ENCODE results near the gene CNIH2.

The CNIH2 gene

DNA sequence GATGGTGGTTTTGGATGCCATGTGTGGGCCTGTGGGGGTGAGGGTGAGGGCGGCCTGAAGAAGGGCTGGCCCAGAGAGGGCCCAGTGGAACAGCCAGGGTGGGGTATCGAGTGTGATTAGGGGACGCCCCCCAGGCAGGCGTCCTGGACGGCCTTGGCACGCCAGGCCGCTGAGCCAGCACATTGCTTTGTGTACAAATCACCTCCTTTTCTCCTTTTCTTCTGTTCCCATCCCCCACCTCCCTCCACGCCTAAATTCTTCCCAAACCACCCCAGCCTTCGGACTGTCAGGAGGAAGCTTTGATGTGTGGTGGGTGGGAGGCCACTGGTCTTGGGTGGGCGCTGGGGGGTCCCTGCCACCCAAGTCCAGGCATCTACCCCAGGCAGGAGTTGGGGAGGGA is 46.7 kb downstream of the CNIH2 start:
- Mint-ChIP-seq H3K4me3 (no peak overlapping the region), H3K9me3 (peaks cover 8% of the 10 kb centered on the region), H3K36me3 (ENCODE audit: low read depth) (no peaks in the 10 kb centered on the region), H3K4me1 (ENCODE audit: low read depth) (peaks cover 20% of the 10 kb centered on the region), H3K27me3 (ENCODE audit: low read depth) (peaks cover 5% of the 10 kb centered on the region), H3K27ac (no peak overlapping the region)
- DNase-seq (ENCODE audit: low spot score): no peak

DNA sequence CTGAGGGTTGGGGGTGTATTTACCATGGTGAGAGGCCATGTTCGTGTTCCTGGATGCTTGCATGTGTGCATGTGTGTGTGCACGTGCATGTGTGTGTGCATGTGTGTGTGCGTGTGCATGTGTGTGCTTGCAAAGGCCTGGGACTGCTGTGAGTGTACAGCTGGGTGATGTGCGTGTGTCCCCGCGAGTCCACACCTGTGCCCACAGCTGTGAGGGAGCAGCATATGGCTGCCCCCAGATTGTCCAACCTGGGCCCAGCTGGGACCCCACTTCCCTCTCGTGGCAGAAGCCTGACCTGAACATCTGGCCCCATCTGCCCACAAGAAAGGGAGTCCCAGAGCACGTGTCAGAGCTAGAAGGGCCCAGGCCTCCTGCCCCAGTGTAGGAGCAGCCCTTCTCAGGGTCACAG is 47.3 kb downstream of the CNIH2 start:
- Mint-ChIP-seq H3K27me3 (ENCODE audit: low read depth) (peaks cover 1% of the 10 kb centered on the region), H3K4me1 (ENCODE audit: low read depth) (peaks cover 20% of the 10 kb centered on the region), H3K36me3 (ENCODE audit: low read depth) (no peaks in the 10 kb centered on the region), H3K27ac (no peak overlapping the region), H3K4me3 (no peak overlapping the region), H3K9me3 (peaks cover 2% of the 10 kb centered on the region)
- no peak for DNase-seq (ENCODE audit: low spot score)

DNA sequence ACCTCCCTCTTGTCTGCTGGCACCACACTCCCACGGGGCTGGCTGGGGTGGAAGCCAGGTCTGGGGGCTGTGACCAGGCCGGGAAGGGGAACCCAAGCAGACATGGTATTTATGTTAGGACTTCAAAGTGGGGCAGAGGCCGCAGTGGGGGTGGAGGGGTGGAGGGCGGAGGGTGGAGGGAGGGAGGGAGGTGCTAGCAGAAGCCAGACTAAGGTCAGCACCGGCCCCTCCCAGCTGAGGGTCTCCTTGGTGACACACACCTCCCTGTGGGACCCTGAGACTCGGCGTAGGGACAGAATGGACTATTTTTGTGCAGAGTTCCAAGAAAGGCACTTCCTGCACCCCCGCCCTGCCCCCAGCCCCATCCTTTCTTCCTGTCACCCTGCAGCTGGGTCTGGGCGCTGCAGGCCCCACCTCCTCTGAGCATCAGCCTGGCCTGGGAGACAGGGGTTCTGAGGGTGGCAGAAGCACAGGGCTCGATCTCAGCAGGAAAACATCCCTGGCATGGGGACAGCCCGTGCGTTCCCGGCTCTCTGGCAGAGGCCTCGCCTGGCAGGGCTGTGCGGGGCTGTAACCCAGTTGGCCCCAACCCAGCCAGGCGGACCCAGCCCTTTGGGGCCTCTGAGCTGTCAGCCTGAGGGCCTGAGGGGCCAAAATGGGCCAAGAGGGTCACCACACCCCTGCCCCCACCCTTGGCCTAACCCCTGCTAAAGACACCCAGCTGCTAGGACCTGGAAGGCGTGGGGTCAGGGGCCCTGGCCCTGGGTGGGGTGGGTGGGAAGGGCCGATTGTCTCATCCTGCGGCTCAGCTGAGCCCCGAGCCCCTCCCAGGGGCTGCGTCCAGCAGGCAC is 48.5 kb downstream of the CNIH2 start:
- DNase-seq (ENCODE audit: low spot score): no peak
- H3K4me3 Mint-ChIP-seq: no peak overlapping the region
- no peaks in the 10 kb centered on the region for H3K27me3 Mint-ChIP-seq (ENCODE audit: low read depth)
- H3K27ac Mint-ChIP-seq: peak overlapping the region; percentile 70
- no peaks in the 10 kb centered on the region for H3K9me3 Mint-ChIP-seq
- H3K36me3 Mint-ChIP-seq (ENCODE audit: low read depth): no peaks in the 10 kb centered on the region
- H3K4me1 Mint-ChIP-seq (ENCODE audit: low read depth): peaks cover 20% of the 10 kb centered on the region

DNA sequence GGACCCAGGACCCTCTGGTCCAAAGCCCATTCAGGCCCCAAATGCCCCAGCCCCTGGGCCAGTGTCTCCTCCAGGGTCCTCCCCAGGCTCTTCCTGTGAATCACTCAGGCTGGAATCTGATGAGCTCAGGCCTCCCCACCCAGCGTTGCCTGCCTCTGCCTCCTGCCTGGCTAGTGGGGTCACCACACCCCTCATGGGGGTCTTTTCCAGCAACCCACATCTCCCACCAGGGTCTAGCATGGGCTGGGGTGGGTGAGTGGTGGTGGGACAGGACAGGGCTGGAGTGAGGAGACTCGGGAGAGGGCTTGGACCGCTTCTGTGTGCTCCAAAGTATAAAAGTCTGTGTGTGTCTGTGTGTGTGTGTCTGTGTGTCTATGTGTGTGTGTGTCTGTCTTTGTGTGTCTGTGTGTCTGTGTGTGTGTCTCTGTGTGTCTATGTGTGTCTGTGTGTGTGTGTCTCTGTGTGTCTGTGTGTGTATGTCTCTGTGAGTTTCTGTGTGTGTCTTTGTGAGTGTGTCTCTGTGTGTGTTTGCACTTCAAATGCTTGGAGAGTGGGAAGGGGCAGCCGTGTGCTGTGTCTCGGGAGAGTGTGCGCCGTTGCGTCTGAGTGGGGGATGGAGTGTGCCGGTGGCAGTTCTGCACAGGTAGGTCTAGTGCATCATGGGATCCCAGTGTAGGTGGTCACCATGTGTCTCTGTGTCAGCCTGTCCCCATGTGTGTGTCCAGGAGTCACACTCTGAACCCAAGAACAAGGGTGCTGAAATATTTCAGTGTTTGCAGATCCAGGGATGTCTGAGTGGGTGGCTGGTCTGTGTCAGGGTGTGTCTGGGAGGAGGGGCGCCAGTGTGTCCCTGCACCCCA is 49.4 kb downstream of the CNIH2 start:
- H3K4me1 Mint-ChIP-seq (ENCODE audit: low read depth): peaks cover 20% of the 10 kb centered on the region
- H3K27ac Mint-ChIP-seq: peak overlapping the region; percentile 62
- H3K36me3 Mint-ChIP-seq (ENCODE audit: low read depth): no peaks in the 10 kb centered on the region
- H3K4me3 Mint-ChIP-seq: peak overlapping the region; percentile 6
- H3K27me3 Mint-ChIP-seq (ENCODE audit: low read depth): no peaks in the 10 kb centered on the region
- no peak for DNase-seq (ENCODE audit: low spot score)
- no peaks in the 10 kb centered on the region for H3K9me3 Mint-ChIP-seq

DNA sequence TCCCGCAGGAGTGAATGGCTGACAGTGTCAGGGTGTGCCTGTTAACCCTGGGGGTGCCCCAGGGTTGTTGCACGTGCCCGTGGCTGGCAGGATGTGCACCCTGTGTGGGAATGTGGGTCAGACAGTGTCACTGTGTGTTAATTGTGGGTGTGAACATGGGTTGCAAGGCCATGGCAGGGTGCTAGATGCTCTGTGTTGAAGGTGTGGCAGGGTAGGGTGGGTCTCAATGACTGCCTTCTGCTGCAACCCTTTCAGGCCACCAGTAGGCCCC is 50.0 kb downstream of the CNIH2 start:
- H3K27me3 Mint-ChIP-seq (ENCODE audit: low read depth): no peaks in the 10 kb centered on the region
- DNase-seq (ENCODE audit: low spot score): no peak
- H3K9me3 Mint-ChIP-seq: no peaks in the 10 kb centered on the region
- H3K4me1 Mint-ChIP-seq (ENCODE audit: low read depth): peaks cover 20% of the 10 kb centered on the region
- H3K27ac Mint-ChIP-seq: peak overlapping the region; percentile 62
- no peak overlapping the region for H3K4me3 Mint-ChIP-seq
- H3K36me3 Mint-ChIP-seq (ENCODE audit: low read depth): no peaks in the 10 kb centered on the region

DNA sequence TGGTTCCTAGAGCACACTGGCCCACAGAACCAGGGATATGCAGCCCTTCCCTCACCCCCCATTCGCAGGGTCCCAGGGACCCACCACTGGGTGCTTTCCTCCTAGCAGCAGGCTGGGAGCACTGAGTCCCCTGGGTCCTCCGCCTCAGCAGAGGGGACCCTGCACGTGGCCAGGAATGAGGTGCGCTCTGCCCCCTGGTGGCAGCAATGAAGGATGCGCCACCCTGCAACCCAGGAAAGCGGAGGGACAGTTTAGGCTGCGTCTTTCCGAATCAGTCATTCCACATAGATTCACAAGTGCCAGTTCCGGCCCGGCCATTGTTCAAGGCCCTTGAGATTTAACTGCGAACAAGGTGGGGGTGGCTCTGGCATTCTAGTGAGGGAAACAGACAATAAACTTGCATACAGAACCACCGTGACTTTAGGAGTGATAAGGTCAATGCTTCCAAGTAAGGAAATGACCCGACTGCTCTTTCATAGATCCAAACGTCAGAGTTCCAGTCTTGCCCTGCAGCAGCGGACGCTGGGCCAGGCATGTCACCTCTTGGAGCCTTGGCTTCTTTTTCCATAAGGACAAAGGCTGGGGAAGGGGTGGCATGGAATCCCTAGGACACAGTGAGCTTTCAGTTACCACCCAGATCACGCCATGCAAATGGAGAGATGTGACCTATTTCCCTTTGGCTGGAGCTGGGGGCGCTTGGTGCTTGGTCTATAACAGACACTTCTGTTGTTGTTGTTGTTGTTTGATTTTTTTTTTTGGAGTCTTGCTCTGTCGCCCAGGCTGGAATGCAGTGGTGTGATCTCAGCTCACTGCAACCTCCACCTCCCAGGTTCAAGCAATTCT is 50.5 kb downstream of the CNIH2 start:
- peak overlapping the region; percentile 62 for H3K27ac Mint-ChIP-seq
- peak; percentile 79 for DNase-seq (ENCODE audit: low spot score)
- H3K4me1 Mint-ChIP-seq (ENCODE audit: low read depth): peaks cover 20% of the 10 kb centered on the region
- no peaks in the 10 kb centered on the region for H3K36me3 Mint-ChIP-seq (ENCODE audit: low read depth)
- H3K4me3 Mint-ChIP-seq: peak overlapping the region; percentile 55
- no peaks in the 10 kb centered on the region for H3K9me3 Mint-ChIP-seq
- H3K27me3 Mint-ChIP-seq (ENCODE audit: low read depth): no peaks in the 10 kb centered on the region

DNA sequence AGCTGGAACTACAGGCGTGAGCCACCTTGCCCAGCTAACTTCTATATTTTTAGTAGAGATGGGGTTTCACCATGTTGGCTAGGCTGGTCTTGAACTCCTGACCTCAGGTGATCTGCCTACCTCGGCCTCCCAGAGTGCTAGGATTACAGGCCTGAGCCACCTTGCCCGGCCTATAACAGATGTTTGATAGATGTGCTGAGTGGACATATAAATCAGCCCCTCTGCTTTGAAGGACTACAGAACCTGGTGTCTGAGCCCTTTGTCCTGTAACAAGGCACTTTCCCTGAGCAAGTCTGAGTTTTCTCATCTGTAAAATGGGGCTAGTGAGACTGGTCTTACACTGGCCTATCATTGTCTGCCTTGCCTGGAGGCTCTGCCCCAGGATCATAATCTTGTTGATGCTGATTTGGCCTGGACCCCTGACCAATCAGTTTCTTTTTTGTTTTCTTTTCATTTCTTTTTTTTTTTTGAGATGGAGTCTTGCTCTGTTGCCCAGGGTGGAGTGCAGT is 51.2 kb downstream of the CNIH2 start:
- no peaks in the 10 kb centered on the region for H3K27me3 Mint-ChIP-seq (ENCODE audit: low read depth)
- no peak overlapping the region for H3K27ac Mint-ChIP-seq
- no peak for DNase-seq (ENCODE audit: low spot score)
- H3K4me1 Mint-ChIP-seq (ENCODE audit: low read depth): peaks cover 20% of the 10 kb centered on the region
- no peak overlapping the region for H3K4me3 Mint-ChIP-seq
- no peaks in the 10 kb centered on the region for H3K9me3 Mint-ChIP-seq
- no peaks in the 10 kb centered on the region for H3K36me3 Mint-ChIP-seq (ENCODE audit: low read depth)

DNA sequence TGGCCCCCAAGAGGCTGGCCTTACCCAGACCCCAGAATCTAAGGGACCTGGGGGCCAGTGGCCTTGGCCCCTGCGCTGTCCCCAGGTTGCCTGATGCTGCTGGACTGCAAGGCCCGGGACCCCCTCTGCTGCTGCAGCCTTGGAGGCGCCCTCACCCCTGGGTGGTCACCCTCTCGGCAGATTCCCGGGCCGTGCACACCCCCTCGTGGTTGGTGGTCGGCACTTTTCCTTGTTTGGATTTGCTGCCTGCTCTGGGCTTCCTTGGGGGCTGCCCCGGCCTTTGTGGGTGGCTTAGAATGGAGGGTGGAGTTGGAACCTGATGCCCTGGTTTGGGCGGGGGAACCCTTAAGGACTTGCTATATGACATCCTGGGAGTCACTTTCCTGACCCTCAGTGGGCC is 53.0 kb downstream of the CNIH2 start:
- H3K4me3 Mint-ChIP-seq: no peak overlapping the region
- no peak overlapping the region for H3K27ac Mint-ChIP-seq
- H3K4me1 Mint-ChIP-seq (ENCODE audit: low read depth): peaks cover 18% of the 10 kb centered on the region
- H3K27me3 Mint-ChIP-seq (ENCODE audit: low read depth): no peaks in the 10 kb centered on the region
- H3K9me3 Mint-ChIP-seq: no peaks in the 10 kb centered on the region
- DNase-seq (ENCODE audit: low spot score): no peak
- H3K36me3 Mint-ChIP-seq (ENCODE audit: low read depth): no peaks in the 10 kb centered on the region

DNA sequence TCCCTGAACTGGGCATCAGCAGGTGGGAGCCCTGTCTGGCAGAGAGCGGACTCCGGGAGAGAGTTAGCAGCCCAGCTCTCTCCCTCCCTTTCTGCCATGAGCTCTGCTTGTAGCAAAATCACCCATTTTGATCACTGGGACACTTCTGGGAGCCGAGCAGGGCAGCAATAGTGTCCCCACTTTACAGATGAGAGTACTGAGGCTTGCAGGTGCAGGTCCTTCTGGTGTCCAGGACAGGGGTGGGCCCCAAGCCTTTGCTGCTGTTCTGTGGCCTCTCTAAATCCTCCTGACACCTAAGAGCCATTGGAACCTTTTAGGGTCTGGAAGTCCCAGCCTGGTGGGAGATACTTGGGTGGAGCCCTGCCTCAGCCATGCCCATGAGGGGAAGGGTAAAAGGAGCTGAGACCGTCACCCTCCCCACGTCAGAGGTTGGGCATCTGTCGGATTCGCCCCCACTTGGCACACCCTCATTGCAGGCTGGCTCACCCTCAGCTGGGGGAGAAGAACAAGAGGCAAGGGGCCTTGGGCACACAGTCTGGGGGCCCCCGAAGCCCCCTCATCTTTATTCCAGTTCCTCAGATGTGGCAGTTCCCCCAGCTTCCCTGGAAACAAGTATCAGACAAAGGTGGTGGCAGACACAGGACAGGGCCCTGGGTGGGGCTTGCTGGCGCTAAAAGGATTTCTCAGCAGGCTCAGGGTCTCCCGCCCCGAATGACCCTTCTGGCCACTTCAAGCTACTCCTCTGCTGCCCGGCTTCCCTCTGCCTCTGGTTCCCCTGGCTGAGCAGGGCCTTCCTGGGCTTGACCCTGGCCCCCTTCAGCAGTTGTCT is 53.8 kb downstream of the CNIH2 start:
- H3K36me3 Mint-ChIP-seq (ENCODE audit: low read depth): no peaks in the 10 kb centered on the region
- DNase-seq (ENCODE audit: low spot score): no peak
- no peak overlapping the region for H3K4me3 Mint-ChIP-seq
- H3K4me1 Mint-ChIP-seq (ENCODE audit: low read depth): peaks cover 22% of the 10 kb centered on the region
- no peaks in the 10 kb centered on the region for H3K27me3 Mint-ChIP-seq (ENCODE audit: low read depth)
- H3K27ac Mint-ChIP-seq: no peak overlapping the region
- no peaks in the 10 kb centered on the region for H3K9me3 Mint-ChIP-seq

DNA sequence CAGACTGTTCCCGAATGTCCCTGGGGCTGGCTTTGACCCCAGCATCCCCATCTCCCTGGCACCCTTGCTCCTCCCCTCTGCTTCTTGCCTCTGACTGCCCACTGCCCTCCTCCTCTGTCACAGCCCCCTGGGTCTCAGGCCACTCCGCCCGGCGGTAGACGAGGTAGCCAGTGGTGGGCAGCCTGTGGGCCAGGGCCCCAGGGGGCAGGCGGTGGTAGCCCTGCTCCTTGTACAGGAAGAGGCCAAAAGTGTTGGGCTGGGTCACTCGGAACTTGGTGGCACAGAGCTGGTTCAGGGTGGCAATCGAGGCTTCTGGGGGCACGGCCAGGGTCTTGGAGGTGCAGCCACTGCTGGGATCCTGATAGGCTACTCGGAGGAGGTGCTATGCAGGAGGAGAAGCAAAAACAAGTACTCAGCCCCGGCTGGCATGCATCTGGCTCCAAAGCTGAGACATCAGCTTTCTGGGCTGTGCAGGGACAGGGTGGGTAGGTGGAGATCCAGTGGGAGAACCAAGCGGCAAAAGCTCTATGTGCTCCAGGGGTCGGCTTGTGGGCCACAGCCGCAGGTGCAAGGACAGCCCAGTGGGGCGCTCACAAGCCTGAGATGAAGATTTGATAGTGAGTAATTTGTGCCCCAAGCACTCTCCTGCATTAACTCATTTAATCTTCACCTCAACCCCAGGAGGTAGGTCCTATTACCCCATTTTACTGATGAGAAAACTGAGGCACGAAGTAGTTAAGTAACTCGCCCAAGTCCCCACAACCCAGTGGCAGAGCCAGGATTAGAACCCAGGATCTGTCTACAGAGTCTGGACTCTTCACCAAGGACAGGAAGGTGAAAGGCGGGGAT is 54.6 kb downstream of the CNIH2 start:
- Mint-ChIP-seq H3K36me3 (ENCODE audit: low read depth) (peaks cover 2% of the 10 kb centered on the region), H3K27me3 (ENCODE audit: low read depth) (no peaks in the 10 kb centered on the region), H3K4me3 (no peak overlapping the region), H3K27ac (no peak overlapping the region), H3K4me1 (ENCODE audit: low read depth) (peaks cover 23% of the 10 kb centered on the region), H3K9me3 (no peaks in the 10 kb centered on the region)
- no peak for DNase-seq (ENCODE audit: low spot score)

DNA sequence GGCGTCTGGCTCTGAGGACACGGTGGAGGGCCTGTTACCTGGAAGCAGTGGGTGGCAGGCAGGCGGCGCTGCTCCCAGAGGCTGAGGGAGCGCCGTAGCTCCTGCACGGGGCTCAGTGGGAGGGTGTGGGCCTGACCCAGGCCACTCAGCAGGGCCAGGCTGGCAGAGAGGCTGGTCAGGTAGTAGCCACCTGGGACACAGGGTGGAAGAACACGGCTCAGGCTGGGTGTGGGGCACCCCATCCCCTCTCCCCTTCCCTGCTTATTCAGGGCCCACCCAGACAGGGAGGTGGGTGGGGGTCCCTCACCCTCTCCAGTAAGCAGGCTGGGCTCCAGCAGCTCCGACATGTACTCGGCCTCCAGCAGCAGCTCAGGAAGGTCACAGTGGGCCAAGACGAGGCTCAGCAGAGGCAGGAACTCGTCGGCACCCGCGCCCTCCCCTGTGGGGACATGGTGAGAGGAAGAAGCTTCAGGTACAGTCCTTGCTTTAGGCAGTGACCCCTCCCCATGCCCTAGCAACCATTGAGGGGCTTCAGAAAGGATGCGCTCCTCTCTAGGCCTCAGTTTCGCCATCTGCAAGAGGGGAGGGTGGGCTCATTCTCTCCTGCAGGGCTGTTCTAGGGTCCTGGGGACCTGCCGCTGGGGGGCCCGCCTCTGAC is 55.4 kb downstream of the CNIH2 start:
- no peak for DNase-seq (ENCODE audit: low spot score)
- no peaks in the 10 kb centered on the region for H3K9me3 Mint-ChIP-seq
- H3K27me3 Mint-ChIP-seq (ENCODE audit: low read depth): no peaks in the 10 kb centered on the region
- H3K27ac Mint-ChIP-seq: no peak overlapping the region
- H3K4me3 Mint-ChIP-seq: no peak overlapping the region
- H3K4me1 Mint-ChIP-seq (ENCODE audit: low read depth): peaks cover 15% of the 10 kb centered on the region
- peaks cover 2% of the 10 kb centered on the region for H3K36me3 Mint-ChIP-seq (ENCODE audit: low read depth)
